Fibroblast of skin of right biceps (primary cell): ENCODE measurements around the gene ZNF217.
A peak's percentile ranks its signal among the peaks of the same experiment; 100 is the strongest.
"Not testable (repeated sequence)": the region's sequence is repeated elsewhere in the genome, so short reads cannot be mapped to it uniquely, and the experiment has no call there.

ENCODE experiments used
- DNase-seq: peaks from one replicate; pipeline ENCODE4 v3.0.0-alpha.2; 2013

The ZNF217 gene

GRCh38 chr20:53581444-53582250, 12.0 kb downstream of the ZNF217 start:
- no peak for DNase-seq

DNA sequence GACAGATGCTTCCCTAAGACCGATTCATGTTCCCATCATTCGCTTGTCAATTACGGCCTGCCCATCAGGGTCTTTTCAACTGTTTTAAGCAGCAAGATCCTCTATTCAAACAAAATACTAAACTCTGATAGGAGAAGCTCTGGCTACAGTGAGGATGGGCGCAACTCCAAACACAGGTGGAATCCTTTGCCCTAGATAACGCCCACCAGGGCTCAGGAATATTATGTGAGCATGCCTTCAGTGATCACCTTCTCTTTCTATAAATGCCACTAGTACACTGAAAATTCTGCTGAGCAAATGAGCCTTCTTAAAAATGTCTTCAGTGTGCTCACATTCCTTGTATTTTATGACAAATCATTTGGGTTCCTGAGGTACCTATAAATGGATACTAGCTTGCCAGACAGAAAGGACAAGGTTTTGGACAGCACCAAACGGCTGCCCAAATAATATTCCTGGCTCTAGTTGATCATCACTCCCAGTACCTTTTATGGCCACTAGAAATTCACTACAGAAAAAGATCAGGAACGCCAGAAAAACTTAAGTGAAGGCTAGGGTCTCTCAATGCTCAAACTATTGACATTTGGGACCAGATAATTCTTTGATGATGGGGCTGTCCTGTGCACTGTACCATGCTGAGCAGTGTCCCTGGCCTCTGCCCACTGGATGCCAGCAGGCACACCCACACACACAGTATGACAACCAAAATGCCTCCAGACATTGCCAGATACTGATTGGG, 13.1 kb downstream of the ZNF217 start:
- DNase-seq = no peak

- DNase-seq = peak; percentile 78
Measured at GRCh38 chr20:53579581-53580375, 13.9 kb downstream of the ZNF217 start.

- no peak for DNase-seq
Measured at GRCh38 chr20:53579266-53579580, 14.4 kb downstream of the ZNF217 start.

- peak; percentile 88 for DNase-seq
Measured at GRCh38 chr20:53578492-53579222, 15.0 kb downstream of the ZNF217 start.

- no peak for DNase-seq
Measured at GRCh38 chr20:53576586-53577318, 16.9 kb downstream of the ZNF217 start.

GRCh38 chr20:53576195-53576580, 17.5 kb downstream of the ZNF217 start:
- no peak for DNase-seq

GRCh38 chr20:53575481-53576194, 18.0 kb downstream of the ZNF217 start:
- no peak for DNase-seq

DNA sequence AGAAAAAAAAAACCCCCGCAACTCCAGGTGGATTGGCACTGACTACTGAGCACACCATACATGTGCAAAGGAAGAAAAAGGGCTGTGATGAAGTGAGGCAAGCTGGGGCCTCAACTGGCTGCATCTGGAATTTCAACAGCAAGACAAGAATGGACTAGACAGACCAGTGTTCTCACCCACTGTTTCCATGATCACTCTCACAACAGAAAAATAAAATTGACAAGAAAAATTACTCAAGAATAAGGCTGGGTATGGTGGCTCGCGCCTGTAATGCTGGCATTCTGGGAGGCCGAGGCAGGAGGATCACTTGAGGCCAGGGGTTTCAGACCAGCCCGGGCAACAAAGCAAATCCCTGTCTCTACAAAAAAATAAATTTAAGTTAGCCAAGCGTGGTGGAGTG, 18.8 kb downstream of the ZNF217 start:
- no peak for DNase-seq

DNA sequence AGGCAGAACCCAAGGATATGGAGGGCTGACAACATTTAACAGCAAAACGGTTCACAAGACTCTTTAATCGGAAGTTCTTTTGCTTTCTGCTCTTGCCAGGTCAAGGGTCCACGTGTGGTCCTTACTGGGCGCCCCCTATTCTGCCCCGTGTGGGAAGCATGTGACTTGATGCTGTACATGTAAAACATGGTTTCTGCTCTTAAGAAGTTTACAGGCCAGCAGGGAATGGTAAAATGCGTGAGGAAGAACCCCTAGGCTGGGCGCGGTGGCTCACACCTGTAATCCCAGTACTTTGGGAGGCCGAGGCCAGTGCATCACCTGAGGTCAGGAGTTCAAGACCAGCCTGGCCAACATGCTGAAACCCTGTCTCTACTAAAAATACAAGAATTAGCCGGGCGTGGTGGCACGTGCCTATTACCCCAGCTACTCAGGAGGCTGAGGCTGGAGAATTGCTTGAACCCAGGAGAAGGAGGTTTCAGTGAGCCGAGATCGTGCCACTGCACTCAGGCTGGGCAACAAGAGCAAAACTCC, 19.3 kb downstream of the ZNF217 start:
- no peak for DNase-seq

- DNase-seq = no peak
Measured at GRCh38 chr20:53571555-53572286, 21.9 kb downstream of the ZNF217 start.

GRCh38 chr20:53570446-53571276, 23.0 kb downstream of the ZNF217 start:
- no peak for DNase-seq

DNA sequence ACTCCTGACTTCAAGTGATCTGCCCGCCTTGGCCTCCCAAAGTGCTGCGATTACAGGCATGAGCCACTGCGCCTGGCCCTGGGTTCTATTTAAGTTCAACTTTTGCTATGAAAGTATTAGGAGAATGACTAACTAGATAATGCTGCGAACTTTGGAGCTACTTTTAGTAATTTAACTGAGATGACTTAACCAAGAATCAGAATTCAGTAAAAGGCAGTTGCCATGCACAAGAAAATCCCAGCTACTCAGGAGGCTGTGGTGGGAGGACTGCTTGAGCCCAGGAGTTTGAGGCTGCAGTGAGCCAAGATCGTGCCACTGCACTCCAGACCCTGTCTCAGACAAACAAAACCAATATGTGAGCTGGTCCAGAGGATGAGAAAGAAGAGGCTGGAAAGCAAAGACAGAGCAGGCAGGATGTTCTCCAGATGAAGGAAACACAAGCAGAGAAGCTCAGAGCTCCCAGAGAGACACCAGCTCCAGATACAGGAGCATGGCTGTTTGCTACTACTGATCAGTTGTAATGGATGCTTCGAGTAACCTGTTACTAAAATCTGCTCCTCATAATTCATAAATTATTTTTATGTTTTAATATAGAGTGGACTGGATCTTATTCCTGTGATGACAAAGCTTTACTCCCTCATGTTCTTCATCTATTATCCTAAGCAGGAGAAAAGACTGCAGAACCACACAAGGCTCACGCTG, 23.9 kb downstream of the ZNF217 start:
- DNase-seq = no peak

GRCh38 chr20:53569005-53569404, 24.6 kb downstream of the ZNF217 start:
- no peak for DNase-seq

DNA sequence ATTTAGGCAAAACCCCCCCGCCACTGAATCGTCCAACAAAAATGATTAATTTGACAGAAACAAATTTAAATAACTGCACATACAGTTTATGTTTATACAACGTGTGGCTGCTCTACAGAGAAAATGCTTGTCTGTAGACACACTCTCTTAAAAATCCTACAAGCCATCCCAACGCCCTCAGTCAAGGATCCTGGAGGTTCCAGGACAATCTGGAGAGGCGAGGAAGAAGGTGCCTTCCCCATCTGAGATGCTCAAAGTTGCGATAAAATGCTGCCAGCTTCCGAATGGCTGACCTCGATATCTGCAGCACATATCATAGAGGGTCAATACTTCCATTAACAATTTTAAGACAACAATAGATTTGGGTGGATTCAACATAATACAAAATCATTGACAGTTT, 25.3 kb downstream of the ZNF217 start:
- DNase-seq = no peak

- no peak for DNase-seq
Measured at GRCh38 chr20:53567379-53567917, 26.2 kb downstream of the ZNF217 start.

DNA sequence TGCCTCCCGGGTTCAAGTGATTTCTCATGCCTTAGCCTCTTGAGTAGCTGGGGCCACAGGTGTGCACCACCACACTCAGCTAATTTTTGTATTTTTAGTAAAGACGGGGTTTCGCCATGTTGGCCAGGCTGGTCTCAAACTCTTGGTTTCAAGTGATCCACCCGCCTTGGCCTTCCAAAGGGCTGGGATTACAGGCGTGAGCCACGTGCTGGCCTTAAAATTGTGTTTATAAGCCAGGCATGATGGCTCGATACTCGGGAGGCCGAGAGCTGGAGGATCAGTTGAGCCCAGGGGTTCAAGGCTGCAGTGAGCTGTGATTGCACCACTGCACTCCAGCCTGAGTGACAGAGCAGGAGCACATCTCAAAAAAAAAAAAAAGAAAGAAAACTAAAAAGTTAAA, 27.0 kb downstream of the ZNF217 start:
- DNase-seq = not testable (repeated sequence)

DNA sequence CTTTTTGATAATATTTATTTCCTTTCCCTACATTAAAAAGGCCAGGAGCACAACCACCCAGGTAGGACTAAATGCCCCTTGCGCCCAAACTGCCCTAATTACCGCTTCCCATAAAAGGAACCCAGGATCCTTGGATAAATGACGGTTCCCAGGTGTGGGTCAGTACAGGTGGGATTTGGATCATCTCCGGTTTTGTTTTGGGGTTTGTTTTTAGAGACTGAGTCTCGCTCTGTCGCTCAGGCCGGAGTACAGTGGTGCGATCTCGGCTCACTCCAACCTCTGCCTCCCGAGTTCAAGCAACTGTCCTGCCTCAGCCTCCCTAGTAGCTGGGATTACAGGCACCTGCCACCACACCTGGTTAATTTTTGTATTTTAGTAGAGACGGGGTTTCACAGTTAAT, 28.4 kb downstream of the ZNF217 start:
- DNase-seq = no peak
